NCI-H748 treated with DMSO at 0.1 percent for 48 hours (cell line): ENCODE data around the gene PTPRG.

Experiments used
- DNase-seq: peaks from one replicate; lab custom pipeline; 2025; lab: John Stamatoyannopoulos, UW

PTPRG gene

DNA sequence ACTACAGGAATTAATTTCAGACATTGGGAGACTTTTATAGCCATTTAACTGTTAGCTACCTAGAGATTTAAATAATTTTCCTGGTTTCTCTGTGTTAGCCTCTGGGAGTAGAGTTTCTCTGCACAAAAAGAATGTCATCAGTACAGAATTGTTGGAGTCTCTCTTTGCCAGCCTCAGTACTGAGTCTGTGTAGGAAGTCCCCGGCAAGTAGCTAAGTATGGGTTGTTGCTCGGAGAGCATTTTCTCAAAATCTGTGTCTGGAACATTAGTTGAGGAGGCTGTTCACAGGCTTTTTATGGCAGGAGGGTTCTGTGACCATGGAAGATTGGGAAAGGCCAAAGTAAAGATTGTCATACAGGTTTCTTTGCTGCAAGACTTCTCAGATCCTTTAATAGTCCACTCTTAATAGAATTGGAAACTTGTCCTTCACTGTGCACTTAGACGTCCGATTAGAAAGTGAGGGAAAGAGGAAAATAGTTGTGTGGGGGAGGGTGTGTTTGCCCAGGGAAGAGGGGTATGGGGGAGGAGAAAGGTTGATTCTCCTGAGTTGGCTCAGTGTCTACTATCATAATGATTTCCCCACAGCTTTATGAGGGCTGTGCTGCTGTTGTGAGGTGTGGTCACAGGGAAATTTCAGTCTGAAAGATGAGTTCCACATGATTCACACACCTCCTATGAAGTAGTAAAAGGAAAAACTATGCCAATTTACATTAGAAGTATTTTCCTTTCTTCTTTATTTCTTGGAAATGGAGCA is 207.1 kb downstream of the PTPRG start:
- no peak for DNase-seq

DNA sequence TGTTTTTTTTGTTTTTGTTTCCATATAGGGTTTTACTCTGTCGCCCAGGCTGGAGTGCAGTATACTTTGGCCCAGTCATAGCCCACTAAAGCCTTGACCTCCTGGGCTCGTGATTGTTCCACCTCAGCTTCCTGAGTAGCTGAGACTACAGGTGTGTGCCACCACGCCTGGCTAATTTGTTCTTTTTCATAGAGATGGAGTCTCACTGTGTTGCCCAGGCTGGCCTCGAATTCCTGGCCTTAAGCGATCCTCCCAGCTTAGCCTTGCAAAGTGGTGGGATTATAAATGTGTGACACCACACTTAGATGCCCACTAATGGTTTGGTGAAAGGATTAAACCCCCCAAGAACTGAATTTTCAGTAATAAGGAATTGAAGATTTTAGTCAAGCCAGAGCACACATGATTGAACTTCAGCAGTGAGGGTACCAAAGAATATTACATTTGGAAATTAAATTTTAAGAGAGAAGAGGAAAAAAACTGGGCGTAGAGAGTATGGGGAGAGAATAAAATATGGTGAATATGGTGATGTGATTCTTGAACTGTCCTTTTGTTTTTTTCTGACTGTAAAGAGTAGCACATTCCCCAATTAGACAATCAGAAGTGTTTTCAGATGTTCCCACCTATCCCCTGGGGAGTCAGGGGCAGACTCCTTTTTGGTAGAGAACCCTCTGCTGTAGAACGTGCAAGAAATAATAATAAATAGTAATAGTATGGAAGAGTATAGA is 208.1 kb downstream of the PTPRG start:
- no peak for DNase-seq

DNA sequence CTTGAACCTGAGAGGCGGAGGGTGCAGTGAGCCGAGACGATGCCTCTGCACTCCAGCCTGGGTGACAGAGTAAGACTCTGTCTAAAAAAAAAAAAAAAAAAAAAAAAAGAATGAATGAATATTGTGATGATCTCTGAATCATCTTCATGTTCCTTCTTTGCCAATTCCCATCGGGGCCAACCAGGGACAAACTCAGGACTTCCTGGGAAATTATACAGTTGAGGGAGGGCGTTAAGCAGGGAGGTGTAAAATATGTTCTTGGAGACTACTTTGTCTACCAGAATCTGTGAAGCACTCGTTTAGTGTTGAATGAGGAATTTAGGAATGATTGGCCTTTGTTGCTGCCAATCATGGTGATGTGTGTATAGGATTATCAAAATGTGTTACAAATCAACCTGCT is 210.6 kb downstream of the PTPRG start:
- no peak for DNase-seq

DNA sequence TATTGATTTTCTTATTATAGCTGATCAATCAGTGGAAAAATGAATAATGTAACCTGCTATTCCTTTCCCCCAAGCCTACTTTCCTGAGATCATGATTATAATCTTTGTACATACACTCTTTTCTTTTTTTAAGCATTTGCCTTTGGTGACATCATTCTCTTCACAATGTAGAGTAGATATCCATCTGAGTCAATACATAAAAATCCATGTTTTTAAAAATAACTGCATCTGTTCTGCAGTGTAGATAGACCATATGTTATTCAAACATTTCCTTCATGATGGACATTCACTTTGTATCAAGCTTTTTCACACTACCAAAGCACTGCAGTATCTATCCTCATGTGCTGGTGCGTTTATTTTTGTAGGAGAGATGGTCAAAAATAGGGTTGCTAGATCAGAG is 211.1 kb downstream of the PTPRG start:
- no peak for DNase-seq

DNA sequence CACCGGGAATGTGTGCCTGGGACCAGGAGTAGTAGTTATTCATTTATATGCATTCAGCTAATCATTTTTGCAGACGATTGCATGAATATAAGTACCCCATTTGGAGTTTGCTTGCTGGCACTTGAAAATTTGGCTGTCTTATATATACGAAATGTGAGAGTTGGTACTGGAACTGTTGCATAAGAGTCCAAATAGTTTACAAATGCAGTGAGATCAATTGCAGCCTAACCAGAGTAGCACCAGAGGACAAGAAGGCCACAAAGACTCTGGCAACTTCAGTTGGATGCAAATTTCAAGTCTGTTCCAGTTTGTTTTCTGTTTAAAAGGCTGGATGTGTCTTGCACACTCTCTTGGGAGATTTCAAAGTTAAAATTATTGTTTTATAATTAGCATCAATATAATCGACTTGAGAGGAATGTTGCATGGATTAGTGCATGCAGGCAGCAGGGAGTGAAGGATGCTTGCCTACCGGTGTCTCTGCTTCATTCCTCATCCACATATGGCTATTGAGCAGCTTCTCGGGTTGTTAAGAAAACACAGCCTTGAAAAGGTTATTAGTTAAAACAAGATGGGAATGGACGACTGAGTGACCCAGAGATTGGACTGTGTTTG is 213.0 kb downstream of the PTPRG start:
- no peak for DNase-seq

DNA sequence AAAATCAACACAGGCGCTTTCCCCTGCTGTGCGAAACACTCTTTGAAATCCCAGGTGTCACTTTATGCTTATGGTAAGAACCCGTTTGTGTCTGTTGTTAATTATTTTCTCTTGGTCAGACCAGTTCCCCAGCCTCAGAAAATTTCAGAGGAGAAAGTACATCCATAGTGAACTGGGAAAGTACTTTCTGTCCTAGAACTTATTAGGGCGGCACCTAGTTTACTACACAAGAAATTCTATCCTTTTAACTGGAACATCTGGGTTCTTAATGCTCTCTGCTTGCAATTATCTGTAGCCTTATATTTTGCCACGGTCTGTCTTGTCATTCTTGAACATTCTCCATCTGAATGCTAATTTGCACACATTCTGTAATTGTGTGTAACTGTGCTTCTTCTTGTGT is 215.0 kb downstream of the PTPRG start:
- DNase-seq = no peak

DNA sequence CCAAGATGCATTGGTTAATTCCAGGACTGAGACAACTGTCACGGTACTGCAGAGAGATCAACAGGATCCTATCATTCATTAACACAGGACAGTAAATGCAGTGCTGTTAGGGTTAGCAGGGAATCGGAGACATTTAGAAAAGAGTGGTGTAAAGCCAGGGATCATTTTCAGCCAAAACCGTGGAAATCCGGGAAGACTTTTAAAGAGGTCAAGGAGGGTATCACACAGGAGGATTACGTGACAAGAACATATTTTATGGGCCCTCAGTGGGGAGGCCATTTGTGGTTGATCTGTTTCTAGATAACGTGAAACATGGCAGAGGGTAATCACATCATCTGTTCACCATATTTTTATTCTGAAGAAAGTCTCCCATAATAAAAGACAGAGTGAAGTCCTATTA is 216.1 kb downstream of the PTPRG start:
- no peak for DNase-seq

DNA sequence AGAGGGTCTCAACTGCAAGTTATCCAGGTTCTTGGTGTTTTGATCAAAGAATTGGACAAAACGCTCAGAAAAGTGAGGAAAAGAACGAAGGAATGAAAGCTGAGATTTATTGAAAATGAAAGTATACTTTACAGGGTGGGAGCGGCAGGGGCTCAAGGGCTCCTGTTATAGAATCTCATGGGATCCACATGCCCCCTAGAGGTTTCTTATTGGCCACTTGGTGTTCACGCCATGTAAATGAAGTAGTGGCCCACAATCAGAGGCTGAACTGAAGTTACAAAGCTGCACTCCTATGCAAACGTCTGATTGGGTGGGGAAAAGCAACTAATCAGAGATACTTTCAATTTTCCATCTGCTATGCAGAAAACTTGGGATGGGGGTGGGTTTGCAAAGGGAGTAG is 216.7 kb downstream of the PTPRG start:
- no peak for DNase-seq

DNA sequence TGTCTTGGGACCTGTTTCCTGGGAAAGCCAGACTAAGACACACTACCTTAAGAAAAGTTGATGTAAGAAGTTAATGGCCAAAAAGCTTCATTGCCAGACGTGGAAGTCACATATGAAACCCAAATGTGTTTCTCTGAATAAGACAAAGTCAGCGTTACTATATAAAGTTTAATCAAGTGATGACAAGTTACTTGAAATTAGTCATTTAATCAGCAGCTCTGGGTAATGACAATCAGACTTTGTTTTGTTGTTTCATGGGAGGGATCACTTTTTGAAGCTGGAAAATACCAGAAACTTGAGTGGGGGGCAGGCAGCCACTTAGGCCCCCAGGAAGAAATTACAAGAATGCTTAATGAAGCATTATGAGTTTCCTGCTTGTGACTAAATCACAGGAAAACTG is 218.6 kb downstream of the PTPRG start:
- DNase-seq = no peak

DNA sequence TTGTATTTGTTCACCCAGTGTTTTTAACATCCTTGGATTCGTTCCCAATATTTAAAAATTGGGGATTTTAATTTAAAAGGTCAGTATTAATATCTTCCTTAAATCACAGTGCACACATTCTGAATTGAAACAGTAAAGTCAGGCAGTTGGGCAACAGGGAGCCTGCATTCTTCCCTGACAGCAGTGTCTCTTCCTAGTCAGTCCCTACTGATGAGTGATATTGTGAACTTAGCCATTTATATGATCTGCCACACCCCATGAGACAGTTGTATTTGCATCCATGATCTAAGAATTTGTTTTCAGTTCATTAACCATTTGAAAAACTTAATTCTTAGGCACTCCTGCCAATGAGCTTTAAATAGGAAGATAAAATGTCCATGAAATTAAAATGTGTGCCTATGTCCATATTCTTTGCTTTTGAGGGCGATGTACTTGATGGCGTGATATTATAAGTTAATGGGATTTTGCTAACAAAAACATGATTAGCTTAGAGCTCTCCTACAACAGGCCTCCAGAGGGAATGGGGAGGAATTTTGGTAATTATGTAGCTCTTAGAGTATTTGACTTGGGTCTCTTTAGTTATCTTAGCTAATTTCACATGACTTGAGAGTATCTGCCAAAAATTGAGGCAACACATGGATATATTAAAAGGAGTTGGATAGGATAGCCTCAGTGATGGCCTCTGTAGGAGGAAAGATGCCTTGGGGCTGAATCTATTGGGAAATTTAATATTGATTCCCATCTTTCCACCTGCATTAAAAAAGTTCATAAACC is 219.3 kb downstream of the PTPRG start:
- no peak for DNase-seq

DNA sequence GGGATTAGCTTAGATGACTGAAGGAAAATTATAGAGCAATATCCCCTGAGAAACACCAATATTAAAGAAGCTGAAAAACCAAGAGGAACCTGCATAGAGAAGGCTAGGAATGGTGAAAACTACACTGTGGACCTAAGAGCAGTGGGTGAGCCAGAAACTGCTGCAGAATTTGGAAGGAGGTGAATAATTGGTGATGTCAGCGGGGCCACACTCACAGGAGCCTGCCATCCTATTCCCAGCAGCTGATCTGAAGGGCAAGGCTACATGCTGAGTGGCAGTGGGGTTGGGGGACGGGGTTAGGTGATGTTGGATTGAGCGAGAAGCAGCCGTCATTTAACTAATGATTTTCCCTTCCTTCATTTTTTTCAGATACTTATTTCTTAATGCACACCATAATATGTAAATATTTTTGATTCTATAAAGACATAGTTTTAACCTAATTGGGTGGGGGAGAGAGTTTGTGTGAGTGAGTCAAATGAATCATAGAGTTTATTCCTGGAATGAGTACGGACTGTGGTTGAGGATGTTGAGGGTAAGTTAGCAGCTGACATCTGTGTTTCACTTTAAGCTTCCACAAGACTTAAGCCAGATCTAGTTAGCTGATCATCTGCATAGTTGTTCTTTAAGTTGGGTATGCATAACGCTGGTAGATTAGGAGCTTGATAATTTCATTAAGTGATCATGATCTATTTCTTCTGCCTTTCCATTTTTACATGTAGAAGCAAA is 222.8 kb downstream of the PTPRG start:
- no peak for DNase-seq

DNA sequence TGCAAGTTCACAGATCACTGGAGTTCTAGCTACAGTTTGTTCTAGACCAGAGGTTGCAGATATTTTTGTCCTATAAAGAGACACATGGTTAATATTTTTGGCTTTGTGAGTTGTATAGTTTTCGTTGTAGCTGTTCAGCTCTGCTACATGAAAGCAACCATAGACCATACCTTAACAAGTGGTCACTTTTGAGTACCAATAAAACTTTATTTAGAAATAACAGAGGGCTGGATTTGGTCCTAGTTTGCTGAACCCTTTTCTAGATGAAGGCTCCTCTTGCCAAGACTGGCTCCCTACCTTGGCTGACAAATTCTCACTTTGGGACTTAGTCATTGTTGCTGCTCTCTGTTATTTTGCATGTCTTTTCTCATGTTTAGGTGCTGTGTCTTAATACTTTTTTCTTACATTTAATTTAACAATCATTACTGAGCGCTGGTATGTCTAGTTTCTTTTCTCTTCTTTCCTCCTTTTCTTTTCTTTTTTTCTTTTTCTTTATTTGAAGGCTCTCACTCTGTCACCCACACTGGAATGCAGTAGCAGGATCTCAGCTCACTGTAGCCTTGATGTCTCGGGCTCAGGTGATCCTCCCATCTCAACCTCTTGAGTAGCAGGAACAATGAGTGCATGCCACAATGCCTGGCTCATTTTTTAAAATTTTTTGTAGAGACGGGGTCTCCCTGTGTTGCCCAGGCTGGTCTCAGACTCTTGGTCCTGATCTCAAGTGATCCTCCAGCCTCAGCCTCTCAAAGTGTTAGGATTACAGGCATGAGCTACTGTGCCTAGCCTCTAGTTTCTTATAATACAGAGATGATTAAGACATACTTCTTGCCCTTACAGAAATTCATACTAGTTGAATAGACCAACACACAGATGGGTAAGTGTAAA is 227.5 kb downstream of the PTPRG start:
- no peak for DNase-seq

DNA sequence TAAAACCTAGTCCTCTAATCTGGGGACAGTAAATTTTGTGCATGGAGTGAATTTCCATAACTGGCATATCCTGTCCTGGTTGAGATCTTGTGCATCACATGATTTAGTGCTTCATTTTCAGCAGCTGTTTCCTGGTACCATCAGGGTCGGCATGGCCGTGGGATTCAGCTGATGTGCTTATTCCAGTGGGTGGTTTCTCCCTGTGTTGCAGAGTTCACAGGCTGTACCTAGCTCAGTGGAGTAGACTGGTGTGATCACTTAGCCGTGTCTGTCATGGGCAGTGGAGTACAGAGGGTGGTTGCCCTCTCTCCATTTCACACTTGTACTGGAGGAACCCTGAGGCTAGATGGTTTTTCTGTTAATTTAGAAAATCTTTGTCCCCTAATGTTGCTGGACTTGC is 228.5 kb downstream of the PTPRG start:
- DNase-seq = no peak

DNA sequence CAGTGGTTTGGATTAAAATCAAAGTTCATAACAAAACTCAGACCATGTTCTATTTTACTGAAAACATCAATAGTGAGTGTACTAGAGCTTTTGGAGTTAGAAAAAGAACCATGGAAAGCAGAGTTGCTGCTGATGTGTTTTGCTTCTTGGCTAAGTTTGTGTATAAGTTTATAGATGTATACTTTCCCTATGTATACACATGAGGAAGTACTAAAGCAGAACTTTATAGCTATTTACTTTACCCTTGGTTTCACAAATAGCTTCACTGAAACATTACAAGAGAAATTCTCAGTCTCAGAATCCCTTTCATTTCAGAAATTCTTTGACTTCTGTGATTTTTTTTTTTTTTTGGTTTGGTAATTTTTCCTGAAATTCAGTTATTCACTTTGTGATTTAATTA is 229.0 kb downstream of the PTPRG start:
- DNase-seq = no peak

DNA sequence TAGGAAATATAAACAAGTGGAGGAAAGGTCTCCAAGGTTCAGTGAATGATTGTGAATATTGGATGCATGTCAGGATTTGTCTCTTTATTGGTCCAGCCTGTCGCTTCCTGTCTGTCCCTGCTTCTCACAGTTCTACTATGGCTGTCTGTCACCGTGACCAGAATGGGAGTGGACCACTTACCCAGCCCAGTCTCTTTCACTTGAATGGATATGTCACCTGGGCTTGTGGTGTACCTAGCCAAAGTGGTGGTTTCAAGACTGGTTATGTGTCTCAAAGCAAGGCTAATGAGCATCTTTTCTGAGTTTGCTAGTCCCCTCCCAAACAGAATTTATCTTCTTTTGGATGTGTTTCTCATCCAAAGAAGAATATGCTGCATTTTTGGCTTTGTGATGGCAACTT is 231.7 kb downstream of the PTPRG start:
- no peak for DNase-seq

DNA sequence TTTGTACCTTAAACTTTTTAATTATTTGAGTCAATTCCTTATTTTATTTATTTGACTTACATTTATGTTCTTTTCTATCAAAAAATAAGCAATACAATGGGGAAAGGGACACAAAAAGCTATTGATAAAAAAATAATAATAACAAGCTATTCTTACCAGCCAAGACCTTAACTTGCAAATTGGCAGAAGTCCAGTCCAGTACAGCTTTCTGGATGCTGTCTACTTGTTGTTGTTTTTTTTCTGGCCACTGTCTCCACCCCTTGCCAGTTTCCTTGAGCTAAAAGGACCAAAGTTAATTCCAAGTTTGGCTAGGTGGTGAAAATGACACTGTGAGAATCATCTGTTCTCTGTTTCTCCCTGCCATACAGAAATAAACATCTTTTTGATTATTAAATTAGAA is 232.2 kb downstream of the PTPRG start:
- DNase-seq = no peak

DNA sequence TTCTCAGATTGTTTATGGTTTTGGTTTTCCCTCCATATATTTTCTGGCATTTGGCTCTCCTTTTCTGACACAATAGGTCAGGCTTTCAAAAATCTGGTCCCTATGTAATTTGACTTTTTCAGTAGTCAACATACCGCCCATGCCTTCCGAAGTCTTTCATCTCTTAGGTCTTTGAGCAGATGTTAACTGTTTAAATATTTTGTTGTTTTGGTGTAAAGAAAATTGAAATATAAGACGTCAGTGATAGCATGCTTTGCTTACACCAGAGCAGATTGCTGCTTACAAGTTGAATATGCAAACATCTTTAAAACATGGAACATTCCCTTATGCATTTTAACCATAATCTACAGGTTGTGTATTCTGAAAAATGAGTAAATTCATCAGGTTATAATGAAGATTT is 233.0 kb downstream of the PTPRG start:
- DNase-seq = no peak

DNA sequence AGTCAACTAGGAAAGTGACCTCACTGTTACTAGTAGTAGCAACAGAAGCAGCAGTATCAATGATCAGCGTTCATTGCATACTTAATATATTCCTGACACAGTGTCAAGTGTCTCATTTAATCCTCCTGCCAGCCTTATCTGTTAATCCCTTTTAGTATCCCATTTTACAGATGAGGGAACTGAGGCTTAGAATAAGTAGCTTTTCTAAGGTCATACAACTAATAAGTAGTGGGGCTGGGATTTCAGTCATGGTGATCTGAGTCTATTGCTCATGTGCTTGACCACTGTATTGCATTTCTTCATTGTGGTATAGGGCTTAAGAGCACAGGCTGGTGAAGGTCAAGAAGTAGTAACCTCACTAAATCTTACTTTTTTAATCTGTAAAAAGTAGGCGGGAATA is 233.6 kb downstream of the PTPRG start:
- no peak for DNase-seq

DNA sequence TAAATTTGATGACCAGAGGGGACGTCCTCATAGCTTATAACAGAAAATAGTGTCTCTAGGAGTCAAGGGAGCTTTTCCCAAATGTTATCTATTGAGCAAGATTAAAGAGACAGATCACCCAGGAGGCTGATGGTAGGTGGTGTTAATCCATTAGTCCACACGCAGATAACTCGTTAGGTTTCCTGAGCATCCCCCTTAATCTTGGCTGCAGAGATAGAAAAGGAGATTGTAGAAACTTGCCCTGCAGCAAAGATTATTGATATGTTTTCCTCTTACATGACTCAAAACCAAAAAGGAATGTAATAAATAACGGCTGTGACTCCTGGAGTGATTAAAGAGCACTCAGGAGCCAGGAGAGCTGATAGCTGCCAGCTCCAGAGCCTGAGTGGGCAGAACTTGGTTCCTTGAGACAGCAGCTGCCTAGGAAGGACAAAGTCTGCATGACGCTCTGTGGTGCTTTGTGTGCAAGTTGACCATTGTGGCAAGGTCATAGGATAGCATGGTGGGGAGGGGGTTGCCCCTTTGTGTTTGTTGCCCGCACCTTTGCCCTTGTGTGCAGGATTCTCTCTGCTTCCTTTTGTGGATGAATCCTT is 234.8 kb downstream of the PTPRG start:
- no peak for DNase-seq

DNA sequence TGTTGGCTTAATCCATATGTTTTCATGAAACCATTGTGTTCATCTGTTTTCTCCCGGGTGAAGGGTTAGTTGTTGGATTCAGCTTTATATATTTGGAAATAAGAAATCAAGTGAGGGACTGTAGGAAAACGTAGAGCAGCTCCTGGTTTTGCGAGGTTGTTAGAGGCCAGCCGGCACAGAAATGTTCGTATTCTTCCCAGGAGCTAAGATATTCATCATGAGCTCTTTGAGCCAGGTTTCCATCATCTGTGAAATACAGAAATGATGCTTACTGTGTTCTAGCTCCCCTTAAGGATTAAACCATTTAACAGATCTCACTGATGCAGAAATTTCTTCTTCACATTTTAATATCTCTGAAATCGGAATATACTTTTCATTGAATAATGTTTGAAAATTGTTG is 235.5 kb downstream of the PTPRG start:
- no peak for DNase-seq

DNA sequence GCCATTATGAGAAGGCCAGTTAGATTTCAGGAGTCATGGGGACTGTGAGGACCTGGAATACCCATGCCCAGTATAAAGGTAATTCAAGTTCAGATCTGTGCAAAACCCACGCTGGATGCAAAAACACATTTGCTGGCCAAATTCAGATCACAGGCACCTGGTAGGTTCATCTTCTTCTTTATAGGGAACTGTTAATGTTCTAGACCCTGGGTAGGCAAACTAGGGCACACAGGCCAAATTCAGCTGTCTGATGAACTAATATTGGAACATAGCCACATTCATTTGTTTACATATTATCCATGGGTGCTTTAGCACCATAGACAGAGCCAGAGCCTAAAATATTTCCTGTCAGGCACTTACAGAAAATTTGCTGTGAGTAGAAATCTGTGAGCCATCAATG is 241.4 kb downstream of the PTPRG start:
- no peak for DNase-seq
